Measurements from ENCODE around the gene STPG3. TPM values are rescaled to one million over a fixed set of nuclear protein-coding genes. Genes with fewer than 3 reads are reported as not detected.
A peak's percentile ranks its signal among the peaks of the same experiment; 100 is the strongest.

Gene STPG3
- total and polyA plus RNA-seq, 9 of the 15 experiments (the other 6 are each of a cell fraction or from before 2014, with no cell fraction given), result not detected

GRCh38 chr9:137241490-137242268 is 9.4 kb upstream of the STPG3 start (continued):
- peak in 1 of 2 experiments; percentile 0; a peak in 2 of 4 replicates for TF ChIP-seq TBL1XR1 (IDR thresholded peaks at IDR 0.05; ENCODE audit: low read length in 2 of 2)
- TF ChIP-seq POLR2AphosphoS5 (IDR thresholded peaks at IDR 0.05; ENCODE audit: control insufficient read depth, insufficient read depth, low read depth, low read length), result 0 out of 2 replicates have a peak, but pooled peaks have one; percentile 16
- TF ChIP-seq ZBTB7A (IDR thresholded peaks at IDR 0.05; ENCODE audit: borderline replicate concordance, control insufficient read depth, low read depth, low read length), result peak; percentile 86; the same call in 1 of the 2 replicates
- TF ChIP-seq ETS2 (tag; IDR thresholded peaks at IDR 0.05; ENCODE audit: borderline replicate concordance, poor library complexity, severe bottlenecking), result no peak
- no peak for TF ChIP-seq ELF1 (tag; IDR thresholded peaks at IDR 0.05)
- TF ChIP-seq ZNF79 (CRISPR knock-in tag; IDR thresholded peaks at IDR 0.05; ENCODE audit: low read depth), result no peak
- TF ChIP-seq COPS2 (conservative IDR thresholded peaks at IDR 0.05), result no peak
- no peak for TF ChIP-seq ZNF561 (CRISPR knock-in tag; conservative IDR thresholded peaks at IDR 0.05)
- TF ChIP-seq POLR2H (tag; IDR thresholded peaks at IDR 0.05; ENCODE audit: low read depth), result peak; percentile 91; the same call in 1 of the 2 replicates
- TF ChIP-seq FIP1L1 (IDR thresholded peaks at IDR 0.05; ENCODE audit: low read depth, low read length, poor library complexity, severe bottlenecking), result peak; percentile 16
- TF ChIP-seq NFATC3 (IDR thresholded peaks at IDR 0.05), result no peak
- TF ChIP-seq MBD2 (IDR thresholded peaks at IDR 0.05; ENCODE audit: borderline replicate concordance, low read depth), result no peak
- TF ChIP-seq, protein P1, sequence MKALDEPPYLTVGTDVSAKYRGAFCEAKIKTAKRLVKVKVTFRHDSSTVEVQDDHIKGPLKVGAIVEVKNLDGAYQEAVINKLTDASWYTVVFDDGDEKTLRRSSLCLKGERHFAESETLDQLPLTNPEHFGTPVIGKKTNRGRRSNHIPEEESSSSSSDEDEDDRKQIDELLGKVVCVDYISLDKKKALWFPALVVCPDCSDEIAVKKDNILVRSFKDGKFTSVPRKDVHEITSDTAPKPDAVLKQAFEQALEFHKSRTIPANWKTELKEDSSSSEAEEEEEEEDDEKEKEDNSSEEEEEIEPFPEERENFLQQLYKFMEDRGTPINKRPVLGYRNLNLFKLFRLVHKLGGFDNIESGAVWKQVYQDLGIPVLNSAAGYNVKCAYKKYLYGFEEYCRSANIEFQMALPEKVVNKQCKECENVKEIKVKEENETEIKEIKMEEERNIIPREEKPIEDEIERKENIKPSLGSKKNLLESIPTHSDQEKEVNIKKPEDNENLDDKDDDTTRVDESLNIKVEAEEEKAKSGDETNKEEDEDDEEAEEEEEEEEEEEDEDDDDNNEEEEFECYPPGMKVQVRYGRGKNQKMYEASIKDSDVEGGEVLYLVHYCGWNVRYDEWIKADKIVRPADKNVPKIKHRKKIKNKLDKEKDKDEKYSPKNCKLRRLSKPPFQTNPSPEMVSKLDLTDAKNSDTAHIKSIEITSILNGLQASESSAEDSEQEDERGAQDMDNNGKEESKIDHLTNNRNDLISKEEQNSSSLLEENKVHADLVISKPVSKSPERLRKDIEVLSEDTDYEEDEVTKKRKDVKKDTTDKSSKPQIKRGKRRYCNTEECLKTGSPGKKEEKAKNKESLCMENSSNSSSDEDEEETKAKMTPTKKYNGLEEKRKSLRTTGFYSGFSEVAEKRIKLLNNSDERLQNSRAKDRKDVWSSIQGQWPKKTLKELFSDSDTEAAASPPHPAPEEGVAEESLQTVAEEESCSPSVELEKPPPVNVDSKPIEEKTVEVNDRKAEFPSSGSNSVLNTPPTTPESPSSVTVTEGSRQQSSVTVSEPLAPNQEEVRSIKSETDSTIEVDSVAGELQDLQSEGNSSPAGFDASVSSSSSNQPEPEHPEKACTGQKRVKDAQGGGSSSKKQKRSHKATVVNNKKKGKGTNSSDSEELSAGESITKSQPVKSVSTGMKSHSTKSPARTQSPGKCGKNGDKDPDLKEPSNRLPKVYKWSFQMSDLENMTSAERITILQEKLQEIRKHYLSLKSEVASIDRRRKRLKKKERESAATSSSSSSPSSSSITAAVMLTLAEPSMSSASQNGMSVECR (CRISPR knock-in tag; IDR thresholded peaks at IDR 0.05), result peak; percentile 56; the same call in 1 of the 2 replicates
- TF ChIP-seq KAT2B (IDR thresholded peaks at IDR 0.05; ENCODE audit: low read depth, low read length), result no peak
- TF ChIP-seq ZNF197 (CRISPR knock-in tag; IDR thresholded peaks at IDR 0.05; ENCODE audit: low read depth), result no peak
- TF ChIP-seq HCFC1 (IDR thresholded peaks at IDR 0.05; ENCODE audit: low read depth, low read length), result no peak
- TF ChIP-seq HNRNPLL (IDR thresholded peaks at IDR 0.05; ENCODE audit: low read depth, low read length, poor library complexity, severe bottlenecking), result peak; percentile 14
- 0 out of 2 replicates have a peak, but pooled peaks have one; percentile 35 for TF ChIP-seq ELF4 (CRISPR knock-in tag; IDR thresholded peaks at IDR 0.05)
- 0 out of 4 replicates have a peak, but pooled peaks of 1 of the 2 experiments have one; percentile 28 for TF ChIP-seq MAZ (CRISPR knock-in tag; conservative IDR thresholded peaks at IDR 0.05 in 1 of 2, IDR thresholded peaks at IDR 0.05 in 1 of 2)
- no peak for TF ChIP-seq ZNF589 (CRISPR knock-in tag; IDR thresholded peaks at IDR 0.05; ENCODE audit: low read depth)
